Measurements from ENCODE around the gene AMPD2.
A peak's percentile ranks its signal among the peaks of the same experiment; 100 is the strongest.

Gene AMPD2

GRCh38 chr1:109628540-109629321 lies 9.1 kb downstream of the AMPD2 start:
- DNase-seq (ENCODE audit: low spot score) (no peak), ATAC-seq (ENCODE audit: low read depth) (peak; percentile 51)
- peaks cover 29% of the 10 kb centered on the region for H3K36me3 ChIP-seq (ENCODE audit: low read depth)
- no peak overlapping the region for H3K4me3 ChIP-seq (ENCODE audit: severe bottlenecking)
- H3K9me3 ChIP-seq (ENCODE audit: severe bottlenecking) = no peaks in the 10 kb centered on the region
- H3K27ac ChIP-seq (ENCODE audit: poor library complexity, severe bottlenecking) = no peak overlapping the region
- no peak for TF ChIP-seq CTCF (IDR thresholded peaks at IDR 0.05; ENCODE audit: poor library complexity, severe bottlenecking)
- H3K4me1 ChIP-seq (ENCODE audit: insufficient read depth, poor library complexity, severe bottlenecking) = peaks cover 2% of the 10 kb centered on the region
- no peaks in the 10 kb centered on the region for H3K27me3 ChIP-seq (ENCODE audit: insufficient read depth, poor library complexity, severe bottlenecking)

GRCh38 chr1:109629372-109630030 lies 9.9 kb downstream of the AMPD2 start:
- peaks cover 2% of the 10 kb centered on the region for H3K4me1 ChIP-seq (ENCODE audit: insufficient read depth, poor library complexity, severe bottlenecking)
- no peak for DNase-seq (ENCODE audit: low spot score)
- H3K27me3 ChIP-seq (ENCODE audit: insufficient read depth, poor library complexity, severe bottlenecking) = no peaks in the 10 kb centered on the region
- no peak overlapping the region for H3K4me3 ChIP-seq (ENCODE audit: severe bottlenecking)
- TF ChIP-seq CTCF (IDR thresholded peaks at IDR 0.05; ENCODE audit: poor library complexity, severe bottlenecking) = no peak
- H3K27ac ChIP-seq (ENCODE audit: poor library complexity, severe bottlenecking) = no peak overlapping the region
- H3K9me3 ChIP-seq (ENCODE audit: severe bottlenecking) = no peaks in the 10 kb centered on the region
- no peak for ATAC-seq (ENCODE audit: low read depth)
- H3K36me3 ChIP-seq (ENCODE audit: low read depth) = peaks cover 29% of the 10 kb centered on the region

- peaks cover 29% of the 10 kb centered on the region for H3K36me3 ChIP-seq (ENCODE audit: low read depth)
- DNase-seq (ENCODE audit: low spot score) = no peak
- H3K4me1 ChIP-seq (ENCODE audit: insufficient read depth, poor library complexity, severe bottlenecking) = peaks cover 2% of the 10 kb centered on the region
These were observed 10.7 kb downstream of the AMPD2 start for GRCh38 chr1:109630081-109630897.

GRCh38 chr1:109630898-109631512 lies 11.4 kb downstream of the AMPD2 start:
- TF ChIP-seq CTCF (IDR thresholded peaks at IDR 0.05; ENCODE audit: poor library complexity, severe bottlenecking) = no peak
- H3K36me3 ChIP-seq (ENCODE audit: low read depth) = peaks cover 29% of the 10 kb centered on the region
- no peak overlapping the region for H3K27ac ChIP-seq (ENCODE audit: poor library complexity, severe bottlenecking)
- DNase-seq (ENCODE audit: low spot score) (no peak), ATAC-seq (ENCODE audit: low read depth) (no peak)
- H3K27me3 ChIP-seq (ENCODE audit: insufficient read depth, poor library complexity, severe bottlenecking) = no peaks in the 10 kb centered on the region
- H3K4me1 ChIP-seq (ENCODE audit: insufficient read depth, poor library complexity, severe bottlenecking) = peaks cover 2% of the 10 kb centered on the region
- H3K9me3 ChIP-seq (ENCODE audit: severe bottlenecking) = no peaks in the 10 kb centered on the region
- no peak overlapping the region for H3K4me3 ChIP-seq (ENCODE audit: severe bottlenecking)

More at GRCh38 chr1:109630081-109630897, 10.7 kb downstream of the AMPD2 start:
- no peak for ATAC-seq (ENCODE audit: low read depth)
- peak; percentile 45 for TF ChIP-seq CTCF (IDR thresholded peaks at IDR 0.05; ENCODE audit: poor library complexity, severe bottlenecking)
- H3K9me3 ChIP-seq (ENCODE audit: severe bottlenecking) = no peaks in the 10 kb centered on the region
- H3K4me3 ChIP-seq (ENCODE audit: severe bottlenecking) = no peak overlapping the region
- H3K27me3 ChIP-seq (ENCODE audit: insufficient read depth, poor library complexity, severe bottlenecking) = no peaks in the 10 kb centered on the region
- H3K27ac ChIP-seq (ENCODE audit: poor library complexity, severe bottlenecking) = no peak overlapping the region

Data from RWPE2 (cell line).